Measurements from ENCODE around the gene ESRP2. TPM values are rescaled to one million over a fixed set of nuclear protein-coding genes. Genes with fewer than 3 reads are reported as not detected.

ESRP2 gene
- total and polyA plus RNA-seq, 9 of the 15 experiments (the other 6 are each of a cell fraction or from before 2014, with no cell fraction given) = 0.05 to 0.15 (median 0.07) TPM; not detected in 6

DNA sequence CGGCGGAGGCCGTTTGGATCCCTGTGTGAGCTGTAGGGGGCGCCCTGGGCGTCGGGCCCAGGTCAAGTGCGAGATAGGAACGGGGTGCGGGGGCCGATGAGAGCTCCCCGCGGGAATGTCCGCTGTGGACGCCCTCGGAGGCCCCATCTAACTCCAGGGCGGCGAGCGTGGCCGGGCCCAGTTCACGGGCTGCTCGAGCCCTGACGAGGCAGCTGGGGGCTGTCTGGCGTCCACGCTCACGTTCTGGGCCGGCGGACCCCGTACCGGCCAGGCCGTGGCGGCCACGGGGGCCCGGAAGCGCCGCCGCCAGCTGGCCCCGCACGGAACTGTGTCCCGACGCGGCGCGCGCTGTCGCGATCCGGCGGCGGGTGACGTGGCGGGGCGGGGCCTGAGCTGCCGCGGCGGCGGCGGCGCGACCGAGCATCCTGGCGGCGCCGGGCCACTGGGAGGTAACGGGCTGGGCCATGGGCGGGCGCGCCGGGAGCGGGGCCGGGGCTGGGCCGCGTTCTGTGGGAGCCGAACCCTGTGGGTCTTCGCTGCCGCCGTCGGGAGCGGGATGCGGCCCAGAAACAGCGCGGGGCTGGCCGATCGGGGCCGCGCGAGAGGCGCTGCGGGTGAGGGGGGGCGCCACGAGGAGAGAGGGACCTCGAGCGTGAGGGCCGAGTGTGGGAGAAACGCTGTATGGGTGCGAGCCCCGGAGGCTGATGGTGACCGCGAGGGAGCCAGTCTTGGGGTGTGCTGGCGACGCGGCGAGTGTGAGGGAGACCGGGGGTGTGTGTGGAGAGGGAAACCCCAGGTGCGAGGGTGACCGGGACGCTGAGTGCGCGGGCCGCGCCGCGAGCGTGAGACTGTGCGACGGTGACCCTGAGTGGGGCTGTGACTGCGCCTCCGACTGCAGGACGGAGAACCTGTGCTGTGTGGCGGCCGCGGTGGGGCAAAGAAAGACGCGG is 28.5 kb upstream of the ESRP2 start, which contains the start of gene SLC7A6 (continued):
- TF ChIP-seq, protein P1, sequence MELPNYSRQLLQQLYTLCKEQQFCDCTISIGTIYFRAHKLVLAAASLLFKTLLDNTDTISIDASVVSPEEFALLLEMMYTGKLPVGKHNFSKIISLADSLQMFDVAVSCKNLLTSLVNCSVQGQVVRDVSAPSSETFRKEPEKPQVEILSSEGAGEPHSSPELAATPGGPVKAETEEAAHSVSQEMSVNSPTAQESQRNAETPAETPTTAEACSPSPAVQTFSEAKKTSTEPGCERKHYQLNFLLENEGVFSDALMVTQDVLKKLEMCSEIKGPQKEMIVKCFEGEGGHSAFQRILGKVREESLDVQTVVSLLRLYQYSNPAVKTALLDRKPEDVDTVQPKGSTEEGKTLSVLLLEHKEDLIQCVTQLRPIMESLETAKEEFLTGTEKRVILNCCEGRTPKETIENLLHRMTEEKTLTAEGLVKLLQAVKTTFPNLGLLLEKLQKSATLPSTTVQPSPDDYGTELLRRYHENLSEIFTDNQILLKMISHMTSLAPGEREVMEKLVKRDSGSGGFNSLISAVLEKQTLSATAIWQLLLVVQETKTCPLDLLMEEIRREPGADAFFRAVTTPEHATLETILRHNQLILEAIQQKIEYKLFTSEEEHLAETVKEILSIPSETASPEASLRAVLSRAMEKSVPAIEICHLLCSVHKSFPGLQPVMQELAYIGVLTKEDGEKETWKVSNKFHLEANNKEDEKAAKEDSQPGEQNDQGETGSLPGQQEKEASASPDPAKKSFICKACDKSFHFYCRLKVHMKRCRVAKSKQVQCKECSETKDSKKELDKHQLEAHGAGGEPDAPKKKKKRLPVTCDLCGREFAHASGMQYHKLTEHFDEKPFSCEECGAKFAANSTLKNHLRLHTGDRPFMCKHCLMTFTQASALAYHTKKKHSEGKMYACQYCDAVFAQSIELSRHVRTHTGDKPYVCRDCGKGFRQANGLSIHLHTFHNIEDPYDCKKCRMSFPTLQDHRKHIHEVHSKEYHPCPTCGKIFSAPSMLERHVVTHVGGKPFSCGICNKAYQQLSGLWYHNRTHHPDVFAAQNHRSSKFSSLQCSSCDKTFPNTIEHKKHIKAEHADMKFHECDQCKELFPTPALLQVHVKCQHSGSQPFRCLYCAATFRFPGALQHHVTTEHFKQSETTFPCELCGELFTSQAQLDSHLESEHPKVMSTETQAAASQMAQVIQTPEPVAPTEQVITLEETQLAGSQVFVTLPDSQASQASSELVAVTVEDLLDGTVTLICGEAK (IDR thresholded peaks at IDR 0.05) = peak; percentile 75
- TF ChIP-seq, protein P1 (CRISPR knock-in tag; IDR thresholded peaks at IDR 0.05) = no peak
- TF ChIP-seq ZNF232 (CRISPR knock-in tag; IDR thresholded peaks at IDR 0.05) (peak; percentile 71; the same call in 1 of the 2 replicates), CBX1 (IDR thresholded peaks at IDR 0.05; ENCODE audit: low read depth) (no peak), ZNF282 (CRISPR knock-in tag; IDR thresholded peaks at IDR 0.05) (no peak), ARID1B (IDR thresholded peaks at IDR 0.05) (0 out of 2 replicates have a peak, but pooled peaks have one; percentile 28), ESRRA (IDR thresholded peaks at IDR 0.05; ENCODE audit: borderline replicate concordance, low read depth) (peak; percentile 59), ZC3H4 (CRISPR knock-in tag; IDR thresholded peaks at IDR 0.05; ENCODE audit: borderline replicate concordance) (peak; percentile 74; the same call in 1 of the 2 replicates), GABPA (tag; conservative IDR thresholded peaks at IDR 0.05; ENCODE audit: low read depth) (peak; percentile 83), HDAC3 (IDR thresholded peaks at IDR 0.05; ENCODE audit: borderline replicate concordance, partially characterized antibody) (no peak), ERF (CRISPR knock-in tag; IDR thresholded peaks at IDR 0.05) (no peak)
- TF ChIP-seq, protein P2, sequence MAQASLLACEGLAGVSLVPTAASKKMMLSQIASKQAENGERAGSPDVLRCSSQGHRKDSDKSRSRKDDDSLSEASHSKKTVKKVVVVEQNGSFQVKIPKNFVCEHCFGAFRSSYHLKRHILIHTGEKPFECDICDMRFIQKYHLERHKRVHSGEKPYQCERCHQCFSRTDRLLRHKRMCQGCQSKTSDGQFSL (CRISPR knock-in tag; IDR thresholded peaks at IDR 0.05) = peak; percentile 98
- TF ChIP-seq, protein P2 (tag; IDR thresholded peaks at IDR 0.05) = peak in 1 of 2 experiments; percentile 84; a peak in 2 of 4 replicates

Data from K562 (cell line).